Caco-2 (cell line): ENCODE measurements around the gene RERE. TPM values are rescaled to one million over a fixed set of nuclear protein-coding genes. Genes with fewer than 3 reads are reported as not detected.
A peak's percentile ranks its signal among the peaks of the same experiment; 100 is the strongest.

Source experiments
- BruUV-seq: library from RNA; stranded (reverse); fragments of 400-500 nt; replicated peaks from 2 replicates; lab custom pipeline; 2021; lab: Mats Ljungman, UMichigan
- CTCF ChIA-PET: fragments of 300-600 bp; sonication (Branson Sonifier 250); formaldehyde crosslinking; loops from one replicate; lab custom pipeline; 2022; ENCODE audit warnings: antibody characterized with exemption; lab: Charles Lee
- POLR2A ChIA-PET: fragments of 300-600 bp; sonication (Branson Sonifier 250); formaldehyde crosslinking; loops from one replicate; lab custom pipeline; 2022; ENCODE audit warnings: antibody characterized with exemption; lab: Charles Lee
- DNase-seq, 2 experiments: peaks; one replicate each; pipeline versions ENCODE4 v3.0.0 to v3.0.0-alpha.2; 2020 to 2022
- H3K27me3 ChIP-seq: replicated peaks from 2 replicates; pipeline ENCODE4 v1.6.0; 2011; ENCODE audit warnings: low read length; ENCODE audit not compliant: control insufficient read depth, insufficient read depth
- H3K36me3 ChIP-seq: 2 replicates; pipeline ENCODE4 v1.5.1; 2011; ENCODE audit warnings: low read length; ENCODE audit not compliant: control insufficient read depth, insufficient read depth
- H3K4me1 ChIP-seq: fragments of 250-450 bp; sonication (Bioruptor Pico); 2 replicates; pipeline ENCODE4 v1.5.1; 2020; ENCODE audit warnings: mild to moderate bottlenecking
- H3K4me3 ChIP-seq: 2 replicates; pipeline ENCODE4 v1.5.1; 2011; ENCODE audit warnings: low read depth, mild to moderate bottlenecking, control low read depth, low read length
- H3K9me3 ChIP-seq: fragments of 250-450 bp; sonication (Bioruptor Pico); 2 replicates; pipeline ENCODE4 v1.5.1; 2020; ENCODE audit warnings: mild to moderate bottlenecking, moderate library complexity
- H3K27ac Mint-ChIP-seq: one replicate; pipeline ENCODE4 v1.8.0; 2022; ENCODE audit warnings: mixed read lengths; ENCODE audit not compliant: unreplicated experiment
- H3K27me3 Mint-ChIP-seq: one replicate; pipeline ENCODE4 v1.8.0; 2022; ENCODE audit warnings: mixed read lengths; ENCODE audit not compliant: insufficient read depth, unreplicated experiment
- H3K36me3 Mint-ChIP-seq: one replicate; pipeline ENCODE4 v1.8.0; 2022; ENCODE audit warnings: mild to moderate bottlenecking, mixed read lengths; ENCODE audit not compliant: insufficient read depth, unreplicated experiment
- H3K4me1 Mint-ChIP-seq: one replicate; pipeline ENCODE4 v1.8.0; 2022; ENCODE audit warnings: low read depth, mixed read lengths; ENCODE audit not compliant: unreplicated experiment
- H3K4me3 Mint-ChIP-seq: one replicate; pipeline ENCODE4 v1.8.0; 2022; ENCODE audit warnings: mild to moderate bottlenecking, moderate library complexity, mixed read lengths; ENCODE audit not compliant: unreplicated experiment
- H3K9me3 Mint-ChIP-seq: one replicate; pipeline ENCODE4 v1.8.0; 2022; ENCODE audit warnings: mixed read lengths; ENCODE audit not compliant: unreplicated experiment
- CTCF ChIP-seq, 2 experiments: fragments of 200-600 bp in 1 of 2; IDR thresholded peaks; 1 replicate in 1 of 2; 2 replicates in 1 of 2; pipeline versions ENCODE4 v1.5.1 to v1.8.0; 2011 to 2022; ENCODE audit warnings: antibody characterized with exemption in 1 of 2, control low read depth in 1 of 2, inconsistent platforms in 1 of 2, low read depth in 1 of 2, low read length in 1 of 2, mild to moderate bottlenecking in 1 of 2, moderate library complexity in 1 of 2; ENCODE audit not compliant: insufficient read depth in 1 of 2, severe bottlenecking in 1 of 2, unreplicated experiment in 1 of 2
- intact Hi-C: fragments of 100-400 bp; cut with micrococcal nuclease; formaldehyde crosslinking; loops from one replicate; pipeline ENCODE4 v1.10.0; 2022; ENCODE audit not compliant: unreplicated experiment
- total RNA-seq: library from RNA; stranded (reverse); gene quantifications from 2 replicates; pipeline ENCODE4 v1.2.3, GENCODE V29; 2022

RERE gene
- total RNA-seq, 1 experiment from 2014 or later = 85.2 TPM

- Mint-ChIP-seq H3K4me1 (peaks cover 33% of the 10 kb centered on the region), H3K4me3 (peak overlapping the region; percentile 92), H3K36me3 (peaks cover 18% of the 10 kb centered on the region), H3K9me3 (no peaks in the 10 kb centered on the region), H3K27me3 (no peaks in the 10 kb centered on the region), H3K27ac (peak overlapping the region; percentile 92)
- H3K9me3 ChIP-seq = no peaks in the 10 kb centered on the region
- H3K4me3 ChIP-seq = no peak overlapping the region
- BruUV-seq = no TSS peak
- no peaks in the 10 kb centered on the region for H3K27me3 ChIP-seq
- peaks cover 9% of the 10 kb centered on the region; the same call in 1 of the 2 replicates for H3K4me1 ChIP-seq
- peak in 1 of 2 experiments; percentile 20 for DNase-seq
- intact Hi-C loops = no loop called here
- ChIA-PET POLR2A (interaction anchor here (0.6 kb wide), 1 partner anchor 30 kb away, joined by 3 read pairs; no protein-coding TSS in a partner anchor), CTCF (interaction anchor here (0.5 to 1.9 kb wide), 2 partner anchors 13 to 34 kb away, joined by 4 to 10 read pairs; no protein-coding TSS in a partner anchor)
- peak in 1 of 2 experiments; percentile 21 for TF ChIP-seq CTCF (IDR thresholded peaks at IDR 0.05; ENCODE audit: insufficient read depth in 1 of 2, low read depth in 1 of 2, low read length in 1 of 2, severe bottlenecking in 1 of 2, unreplicated experiment in 1 of 2)
- H3K36me3 ChIP-seq = no peaks in the 10 kb centered on the region
Observed at GRCh38 chr1:8814865-8815264, 2.6 kb downstream of the RERE start.

GRCh38 chr1:8813991-8814390 is 3.4 kb downstream of the RERE start:
- H3K4me1 ChIP-seq = peaks cover 9% of the 10 kb centered on the region; the same call in 1 of the 2 replicates
- H3K36me3 Mint-ChIP-seq = peaks cover 18% of the 10 kb centered on the region
- H3K27me3 Mint-ChIP-seq = no peaks in the 10 kb centered on the region
- H3K4me1 Mint-ChIP-seq = peaks cover 33% of the 10 kb centered on the region
- intact Hi-C loops = no loop called here
- H3K9me3 ChIP-seq = no peaks in the 10 kb centered on the region
- H3K4me3 ChIP-seq = no peak overlapping the region
- no TSS peak for BruUV-seq
- no peaks in the 10 kb centered on the region for H3K9me3 Mint-ChIP-seq
- CTCF ChIA-PET = no interaction called here
- POLR2A ChIA-PET = no interaction called here
- no peak overlapping the region for H3K4me3 Mint-ChIP-seq
- no peak for DNase-seq
- H3K27me3 ChIP-seq = no peaks in the 10 kb centered on the region
- no peak for TF ChIP-seq CTCF (IDR thresholded peaks at IDR 0.05; ENCODE audit: insufficient read depth in 1 of 2, low read depth in 1 of 2, low read length in 1 of 2, severe bottlenecking in 1 of 2, unreplicated experiment in 1 of 2)
- peak overlapping the region; percentile 92 for H3K27ac Mint-ChIP-seq
- no peaks in the 10 kb centered on the region for H3K36me3 ChIP-seq

GRCh38 chr1:8813016-8813763 is 4.2 kb downstream of the RERE start:
- Histone ChIP-seq H3K36me3 (no peaks in the 10 kb centered on the region), H3K9me3 (no peaks in the 10 kb centered on the region), H3K27me3 (no peaks in the 10 kb centered on the region), H3K4me3 (no peak overlapping the region), H3K4me1 (peaks cover 9% of the 10 kb centered on the region; the same call in 1 of the 2 replicates)
- Mint-ChIP-seq H3K4me1 (peaks cover 31% of the 10 kb centered on the region), H3K36me3 (peaks cover 16% of the 10 kb centered on the region), H3K9me3 (no peaks in the 10 kb centered on the region), H3K4me3 (no peak overlapping the region), H3K27ac (peak overlapping the region; percentile 48), H3K27me3 (no peaks in the 10 kb centered on the region)
- no peak for TF ChIP-seq CTCF (IDR thresholded peaks at IDR 0.05; ENCODE audit: insufficient read depth in 1 of 2, low read depth in 1 of 2, low read length in 1 of 2, severe bottlenecking in 1 of 2, unreplicated experiment in 1 of 2)
- intact Hi-C loops = no loop called here
- no peak for DNase-seq
- CTCF ChIA-PET = no interaction called here
- POLR2A ChIA-PET = no interaction called here
- BruUV-seq = no TSS peak
